DOHH2 (cell line): ENCODE measurements around the gene ACSF3.

Experiments
- CTCF ChIP-seq: fragments of 200-600 bp; sonication (generic); IDR thresholded peaks from one replicate; pipeline ENCODE4 v1.5.1; 2014; ENCODE audit warnings: antibody characterized with exemption, mild to moderate bottlenecking, low read depth, low read length; ENCODE audit not compliant: poor library complexity, severe bottlenecking
- EZH2phosphoT487 ChIP-seq: fragments of 200-600 bp; sonication (generic); IDR thresholded peaks from 2 replicates; pipeline ENCODE4 v1.6.1; 2017; ENCODE audit warnings: borderline replicate concordance, mild to moderate bottlenecking, antibody characterized with exemption, low read length, moderate library complexity, mixed read lengths

GRCh38 chr16:89147085-89147817 lies 53.6 kb downstream of the ACSF3 start:
- TF ChIP-seq CTCF, result no peak
- TF ChIP-seq EZH2phosphoT487, result no peak
